ENCODE measurements around the gene ANKS3.

DNA sequence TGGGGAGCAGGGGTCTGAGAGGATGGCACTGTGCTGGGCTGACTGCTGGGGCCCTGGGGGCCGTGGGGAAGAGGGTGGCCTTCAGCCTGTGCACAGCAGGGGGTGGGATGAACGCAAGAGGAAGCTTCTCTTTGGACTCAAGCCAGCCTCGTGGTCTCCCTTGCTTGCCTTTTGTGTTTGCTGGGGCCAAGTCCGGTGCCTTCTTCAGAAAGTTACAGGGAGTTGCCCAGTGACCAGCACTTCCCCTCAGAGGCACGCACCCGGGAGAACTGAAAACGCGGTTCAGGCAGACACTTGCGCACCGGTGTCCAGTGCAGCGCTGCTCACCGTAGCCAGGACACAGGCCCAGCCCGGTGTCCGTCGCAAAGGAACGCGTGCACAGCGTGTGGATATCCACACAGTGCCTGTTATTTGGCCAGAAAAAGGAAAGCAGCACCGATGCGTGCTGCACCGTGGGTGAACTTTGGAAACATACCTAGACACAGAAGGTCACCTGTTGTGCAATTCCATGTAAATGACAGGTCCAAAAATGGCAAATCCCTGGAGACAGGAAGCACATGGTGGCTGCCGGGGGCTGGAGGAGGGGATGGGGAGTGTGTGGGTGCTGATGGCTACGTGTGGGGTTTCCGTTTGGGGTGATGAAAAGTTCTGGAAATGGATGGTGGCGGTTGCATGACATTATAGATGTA lies 70.2 kb downstream of the ANKS3 start:
- TF ChIP-seq, protein P1, sequence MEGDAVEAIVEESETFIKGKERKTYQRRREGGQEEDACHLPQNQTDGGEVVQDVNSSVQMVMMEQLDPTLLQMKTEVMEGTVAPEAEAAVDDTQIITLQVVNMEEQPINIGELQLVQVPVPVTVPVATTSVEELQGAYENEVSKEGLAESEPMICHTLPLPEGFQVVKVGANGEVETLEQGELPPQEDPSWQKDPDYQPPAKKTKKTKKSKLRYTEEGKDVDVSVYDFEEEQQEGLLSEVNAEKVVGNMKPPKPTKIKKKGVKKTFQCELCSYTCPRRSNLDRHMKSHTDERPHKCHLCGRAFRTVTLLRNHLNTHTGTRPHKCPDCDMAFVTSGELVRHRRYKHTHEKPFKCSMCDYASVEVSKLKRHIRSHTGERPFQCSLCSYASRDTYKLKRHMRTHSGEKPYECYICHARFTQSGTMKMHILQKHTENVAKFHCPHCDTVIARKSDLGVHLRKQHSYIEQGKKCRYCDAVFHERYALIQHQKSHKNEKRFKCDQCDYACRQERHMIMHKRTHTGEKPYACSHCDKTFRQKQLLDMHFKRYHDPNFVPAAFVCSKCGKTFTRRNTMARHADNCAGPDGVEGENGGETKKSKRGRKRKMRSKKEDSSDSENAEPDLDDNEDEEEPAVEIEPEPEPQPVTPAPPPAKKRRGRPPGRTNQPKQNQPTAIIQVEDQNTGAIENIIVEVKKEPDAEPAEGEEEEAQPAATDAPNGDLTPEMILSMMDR (IDR thresholded peaks at IDR 0.05; ENCODE audit: control extremely low read depth in 1 of 3, insufficient read depth in 1 of 3, low read depth in 1 of 3, low read length in 3 of 3), result no peak
- TF ChIP-seq POLR2A (IDR thresholded peaks at IDR 0.05; ENCODE audit: control extremely low read depth in 1 of 2, low read depth in 2 of 2, low read length in 2 of 2), result no peak
- TF ChIP-seq, protein P2, sequence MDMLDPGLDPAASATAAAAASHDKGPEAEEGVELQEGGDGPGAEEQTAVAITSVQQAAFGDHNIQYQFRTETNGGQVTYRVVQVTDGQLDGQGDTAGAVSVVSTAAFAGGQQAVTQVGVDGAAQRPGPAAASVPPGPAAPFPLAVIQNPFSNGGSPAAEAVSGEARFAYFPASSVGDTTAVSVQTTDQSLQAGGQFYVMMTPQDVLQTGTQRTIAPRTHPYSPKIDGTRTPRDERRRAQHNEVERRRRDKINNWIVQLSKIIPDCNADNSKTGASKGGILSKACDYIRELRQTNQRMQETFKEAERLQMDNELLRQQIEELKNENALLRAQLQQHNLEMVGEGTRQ (IDR thresholded peaks at IDR 0.05; ENCODE audit: low read length), result no peak
- no peak for TF ChIP-seq SIX5 (IDR thresholded peaks at IDR 0.05; ENCODE audit: low read depth, low read length)
- TF ChIP-seq EZH2 (IDR thresholded peaks at IDR 0.05; ENCODE audit: low read depth, low read length, severe bottlenecking), result no peak
- TF ChIP-seq CHD1 (IDR thresholded peaks at IDR 0.05; ENCODE audit: low read depth, low read length), result no peak
- TF ChIP-seq YY1 (IDR thresholded peaks at IDR 0.05; ENCODE audit: low read depth, low read length), result no peak
- no peak for TF ChIP-seq TCF12 (IDR thresholded peaks at IDR 0.05; ENCODE audit: low read depth, low read length)

Measured in H1 (cell line).